HepG2 (cell line): ENCODE data around the gene TST.

Experiments
- ATF6 ChIP-seq: sonication (generic); formaldehyde crosslinking; conservative IDR thresholded peaks from 2 replicates; pipeline ENCODE4 v1.4.0; 2020; ENCODE audit warnings: missing genetic modification reagents
- CTCF ChIP-seq: sonication (generic); formaldehyde crosslinking; IDR thresholded peaks from 2 replicates; pipeline ENCODE4 v1.5.0; 2020; ENCODE audit warnings: mild to moderate bottlenecking, missing genetic modification reagents, moderate library complexity
- JUND ChIP-seq: sonication (generic); formaldehyde crosslinking; IDR thresholded peaks from 2 replicates; pipeline ENCODE4 v1.8.0; 2022; ENCODE audit warnings: mild to moderate bottlenecking, missing genetic modification reagents
- MAFK ChIP-seq, 2 experiments: IDR thresholded peaks in 1 of 2; conservative IDR thresholded peaks in 1 of 2; 2 replicates each; pipeline ENCODE4 v1.6.1; 2011; ENCODE audit warnings: improper control_type of control experiment in 2 of 2, low read length in 2 of 2
- NFKBIZ ChIP-seq: IDR thresholded peaks from 2 replicates; pipeline ENCODE4 v1.6.1; 2018; ENCODE audit warnings: missing genetic modification reagents, missing compliant biosample characterization
- NFYC ChIP-seq: IDR thresholded peaks from 2 replicates; pipeline ENCODE4 v1.6.1; 2016; ENCODE audit warnings: missing genetic modification reagents, missing compliant biosample characterization
- POLR2A ChIP-seq, 2 experiments: IDR thresholded peaks; 2 replicates each; pipeline ENCODE4 v1.6.1; 2011; ENCODE audit warnings: low read depth in 2 of 2, low read length in 2 of 2, mild to moderate bottlenecking in 1 of 2, moderate library complexity in 1 of 2; ENCODE audit not compliant: insufficient read depth in 1 of 2
- REST ChIP-seq, 2 experiments: IDR thresholded peaks; 2 replicates each; pipeline ENCODE4 v1.6.1; 2011 to 2012; ENCODE audit warnings: low read length in 2 of 2, borderline replicate concordance in 1 of 2, low read depth in 1 of 2, mild to moderate bottlenecking in 1 of 2, moderate library complexity in 1 of 2
- SIN3B ChIP-seq: fragments of 150-350 bp; IDR thresholded peaks from 2 replicates; pipeline ENCODE4 v1.6.1; 2014; ENCODE audit warnings: low read length
- U2AF1 ChIP-seq: fragments of 200-400 bp; formaldehyde crosslinking; optimal IDR thresholded peaks from 2 replicates; pipeline ENCODE3; 2017; ENCODE audit warnings: mild to moderate bottlenecking, low read depth, low read length
- ZBTB44 ChIP-seq: sonication (generic); formaldehyde crosslinking; IDR thresholded peaks from 2 replicates; pipeline ENCODE4 v1.4.0; 2020; ENCODE audit warnings: missing genetic modification reagents
- ZNF317 ChIP-seq: sonication (generic); formaldehyde crosslinking; IDR thresholded peaks from 2 replicates; pipeline ENCODE4 v1.5.0; 2020; ENCODE audit warnings: mild to moderate bottlenecking, missing genetic modification reagents
- ZNF503 ChIP-seq: sonication (generic); formaldehyde crosslinking; IDR thresholded peaks from 2 replicates; pipeline ENCODE4 v1.4.0; 2020; ENCODE audit warnings: missing genetic modification reagents
- ZNF512 ChIP-seq: sonication (generic); formaldehyde crosslinking; IDR thresholded peaks from 2 replicates; pipeline ENCODE4 v1.4.0; 2020; ENCODE audit warnings: mild to moderate bottlenecking, missing genetic modification reagents

GRCh38 chr22:37018086-37018814 is 997 bp downstream of the TST start:
- TF ChIP-seq SIN3B (no peak), CTCF (peak; percentile 17; the same call in 1 of the 2 replicates), ZBTB44 (no peak), ZNF512 (CRISPR knock-in tag) (no peak), ZNF503 (CRISPR knock-in tag) (no peak), ZNF317 (CRISPR knock-in tag) (0 out of 2 replicates have a peak, but pooled peaks have one; percentile 39), NFYC (CRISPR knock-in tag) (no peak), NFKBIZ (CRISPR knock-in tag) (no peak), ATF6 (CRISPR knock-in tag) (no peak), U2AF1 (no peak), JUND (no peak), POLR2A (IDR thresholded peaks at IDR 0.05; ENCODE audit: insufficient read depth in 1 of 2, low read depth in 2 of 2, low read length in 2 of 2) (no peak), MAFK (conservative IDR thresholded peaks at IDR 0.05 in 1 of 2, IDR thresholded peaks at IDR 0.05 in 1 of 2; ENCODE audit: low read length in 2 of 2) (no peak), REST (IDR thresholded peaks at IDR 0.05; ENCODE audit: borderline replicate concordance in 1 of 2, low read depth in 1 of 2, low read length in 2 of 2) (no peak)
